Ammon's horn (tissue), 1 donor: Measurements from ENCODE around the gene TMEM129.
"Not testable (repeated sequence)": the region's sequence is repeated elsewhere in the genome, so short reads cannot be mapped to it uniquely, and the experiment has no call there.

ENCODE experiments used
- DNase-seq: peaks from one replicate; pipeline ENCODE4 v3.0.0-alpha.2; 2016; ENCODE audit warnings: low spot score

Gene TMEM129

DNA sequence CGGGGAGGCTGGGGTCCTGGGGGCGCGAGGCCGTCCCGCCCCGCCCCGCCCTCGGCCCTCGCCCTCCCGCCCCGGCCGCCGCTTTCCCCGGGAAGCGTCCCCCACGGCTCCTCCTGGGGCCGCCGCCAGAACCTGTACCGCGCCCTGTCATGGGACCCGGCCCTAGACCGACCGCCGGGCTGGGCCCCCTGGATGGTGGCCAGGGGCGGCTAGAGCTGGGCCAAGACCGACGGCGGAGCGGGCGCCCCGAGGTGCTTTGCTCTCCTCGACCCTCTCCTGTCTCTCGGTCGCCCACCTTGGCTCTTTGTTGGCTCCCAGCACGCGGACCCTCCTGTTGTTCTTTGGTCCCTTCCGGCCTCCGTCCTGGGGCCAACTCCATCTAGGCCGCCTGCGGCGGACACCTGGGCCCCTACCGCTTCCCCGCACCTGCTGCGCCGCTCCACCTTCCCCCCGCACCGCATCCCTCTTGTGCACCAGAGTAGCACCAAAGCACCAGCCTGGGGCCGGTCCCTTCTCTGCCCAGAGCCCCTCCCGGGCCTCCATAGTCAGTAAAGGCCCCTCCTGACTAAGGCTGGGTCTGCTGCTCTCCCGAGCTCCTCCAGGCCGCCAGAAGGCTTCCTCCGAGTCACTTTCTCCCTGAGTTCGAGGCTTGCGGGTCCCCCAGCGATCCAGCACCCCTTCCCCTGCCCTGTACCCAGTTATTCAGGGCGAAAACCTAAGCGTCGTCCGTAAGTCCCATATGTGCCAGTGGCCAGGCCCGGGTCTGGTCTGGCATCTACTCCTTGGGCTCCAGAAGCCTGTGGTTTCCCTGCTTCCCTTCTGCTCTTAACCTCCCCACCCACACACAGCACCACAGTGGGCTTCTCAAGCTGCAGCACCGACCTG lies 785 bp upstream of the TMEM129 start:
- DNase-seq, result no peak

DNA sequence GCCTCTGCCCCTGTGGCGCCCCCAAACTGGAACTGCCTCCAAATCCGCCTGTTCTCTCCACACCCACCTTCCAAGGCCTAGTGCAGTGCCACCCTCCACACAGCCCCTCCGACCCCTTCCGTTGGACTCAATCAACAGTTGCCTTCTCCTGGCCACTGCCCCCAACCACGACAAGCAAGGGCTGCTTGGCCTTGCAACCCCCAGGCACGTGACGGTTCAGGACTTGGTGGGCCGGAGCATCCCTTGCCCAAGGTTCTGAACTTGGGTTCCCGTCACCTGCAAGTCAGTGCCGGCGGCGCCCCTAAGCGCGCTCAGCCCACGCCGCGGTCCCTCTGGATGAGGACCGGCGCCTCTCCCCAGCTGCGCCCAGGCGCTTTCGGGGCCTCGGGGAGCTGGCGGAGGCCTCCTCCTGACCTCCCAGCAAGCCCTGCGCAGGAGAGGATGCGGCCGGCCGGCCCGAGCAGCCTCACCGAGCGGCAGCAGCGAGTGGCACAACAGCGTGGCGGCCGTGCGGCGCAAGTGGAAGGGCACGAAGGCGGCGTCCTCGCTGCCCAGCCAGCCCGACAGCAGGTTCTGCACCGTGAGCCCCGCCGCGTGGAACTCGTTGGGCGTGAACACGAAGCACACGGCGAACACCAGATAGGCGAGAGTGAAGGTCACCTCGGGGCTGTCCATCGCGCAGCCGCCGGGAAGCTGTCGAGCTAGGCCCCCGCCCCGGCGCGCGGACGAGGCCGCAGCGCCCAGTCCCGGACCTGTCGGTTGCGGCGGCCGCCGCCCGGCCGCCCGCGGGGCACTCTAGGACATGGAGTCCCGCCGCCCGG lies 750 bp downstream of the TMEM129 start:
- DNase-seq, result peak; percentile 43

DNA sequence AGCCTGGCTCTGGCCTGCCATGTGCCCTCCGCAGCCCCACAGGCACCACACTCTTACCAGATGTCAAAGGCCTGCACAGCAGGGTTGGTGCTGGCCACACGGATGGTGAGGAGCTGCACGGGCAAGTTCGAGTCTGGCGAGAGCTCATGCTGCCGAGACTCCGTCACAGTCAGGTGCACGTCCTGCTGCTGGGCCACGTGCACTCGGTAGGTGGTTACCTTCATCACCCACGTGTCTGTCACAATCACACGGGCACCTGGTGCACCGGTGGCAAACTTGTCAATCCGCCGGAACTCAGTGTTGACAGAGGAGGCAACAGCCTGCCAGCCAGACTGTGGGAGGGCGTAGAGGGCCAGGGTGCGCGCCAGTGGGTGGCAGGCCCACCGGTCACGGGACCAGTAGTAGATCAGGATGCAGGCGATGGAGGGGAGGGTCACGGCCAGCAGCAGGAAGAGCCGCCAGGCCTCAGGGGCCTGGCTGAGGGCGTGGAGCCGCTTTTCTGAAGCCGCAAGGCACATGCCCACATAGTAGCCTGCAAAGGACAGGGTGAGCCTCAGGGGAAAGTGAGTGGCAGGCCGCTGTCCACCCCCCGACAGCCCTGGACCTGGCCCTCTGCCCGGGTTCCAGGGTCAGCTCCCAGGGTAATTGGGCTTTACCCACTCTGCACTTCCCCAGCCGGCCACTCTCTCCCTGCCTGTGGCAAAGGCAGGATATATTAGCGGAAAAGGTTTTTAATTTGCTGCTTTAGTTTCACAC lies 2.9 kb downstream of the TMEM129 start:
- no peak for DNase-seq

DNA sequence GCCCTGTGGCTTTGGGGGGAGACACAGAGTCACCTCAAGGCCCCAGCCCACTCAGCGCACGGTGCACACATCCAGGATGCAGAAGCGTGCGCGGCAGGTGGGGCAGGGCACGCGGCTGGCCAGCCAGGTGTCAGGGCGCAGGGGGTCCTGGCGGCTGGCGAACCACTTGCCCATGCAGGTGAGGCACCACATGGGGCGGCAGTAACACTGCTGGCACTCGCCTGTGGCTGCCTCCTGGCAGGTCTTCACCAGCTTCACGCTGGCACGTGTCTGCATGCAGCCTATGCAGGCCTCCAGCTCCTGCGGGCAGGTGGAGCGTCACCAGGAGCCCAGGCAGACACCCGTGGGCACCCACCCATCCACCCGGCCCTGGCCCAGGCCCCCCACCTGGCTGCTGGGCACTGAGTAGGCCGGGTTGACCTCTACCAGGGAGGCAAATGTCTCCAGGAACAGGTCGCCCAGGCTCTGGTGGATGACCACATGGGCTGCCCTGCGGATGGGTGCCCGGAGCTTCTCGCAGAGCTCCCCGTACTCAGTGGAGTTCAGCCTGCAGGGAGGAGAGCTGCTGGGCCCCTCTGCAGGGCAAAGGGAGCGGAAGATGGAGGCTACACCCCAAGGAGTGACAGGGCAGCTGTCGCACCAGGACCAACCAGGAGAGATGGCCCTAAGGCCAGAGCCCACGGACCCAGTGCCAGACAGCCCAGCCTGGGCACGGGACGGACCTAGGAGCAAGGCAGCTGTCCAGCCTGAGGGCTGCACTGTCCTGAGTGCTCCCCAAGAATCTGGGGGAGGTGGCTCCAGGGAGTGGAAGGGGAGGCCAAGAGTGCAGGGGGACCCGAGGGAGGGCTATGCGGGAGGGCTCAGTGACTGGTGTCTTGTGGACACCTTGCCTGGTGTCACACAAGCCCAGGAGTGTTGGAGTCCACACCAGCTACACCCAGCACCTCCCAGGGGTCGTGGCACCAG lies 3.7 kb downstream of the TMEM129 start:
- DNase-seq, result no peak

DNA sequence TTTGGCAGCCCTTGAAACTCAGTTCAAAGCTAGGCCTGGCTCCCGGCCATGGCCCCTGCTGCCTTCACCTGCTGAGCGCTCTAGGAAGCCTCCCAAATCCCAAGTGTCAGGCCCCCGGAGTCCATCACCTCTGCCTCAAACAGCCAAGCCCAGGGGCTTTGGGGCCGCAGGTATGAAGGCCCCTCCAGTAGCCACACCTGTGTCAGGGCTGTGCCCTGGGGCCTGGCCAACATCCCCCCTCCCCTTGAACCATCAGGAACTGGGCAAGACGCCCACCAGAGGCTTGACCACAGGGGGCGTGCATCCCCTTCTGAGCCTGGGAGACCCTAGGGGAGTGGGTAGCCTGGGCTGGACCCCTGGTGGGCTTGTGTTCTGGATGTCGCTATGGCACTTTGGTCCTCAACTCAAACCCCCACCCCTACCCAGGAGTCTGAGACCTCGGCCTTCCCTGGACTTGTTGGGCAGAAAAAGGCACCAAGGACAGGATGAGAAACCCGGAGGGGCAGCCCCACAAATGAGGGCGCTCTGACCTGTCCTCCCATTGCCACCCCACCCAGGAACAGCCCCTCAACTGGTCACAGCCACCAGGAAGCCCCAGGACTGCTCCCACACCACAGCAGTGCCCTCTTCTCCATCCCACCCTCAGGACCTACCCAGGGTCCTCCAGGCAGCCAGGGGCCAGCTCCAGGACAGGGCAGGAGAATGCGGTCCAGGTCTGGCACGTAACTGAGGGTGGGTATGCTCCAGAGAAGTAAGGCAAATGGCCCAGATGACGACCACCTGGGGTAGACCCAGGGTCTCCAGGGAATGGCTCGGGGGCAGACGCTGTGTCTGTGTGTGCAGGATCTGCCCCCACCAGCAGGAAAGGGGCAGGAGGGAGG lies 4.8 kb downstream of the TMEM129 start:
- no peak for DNase-seq

DNA sequence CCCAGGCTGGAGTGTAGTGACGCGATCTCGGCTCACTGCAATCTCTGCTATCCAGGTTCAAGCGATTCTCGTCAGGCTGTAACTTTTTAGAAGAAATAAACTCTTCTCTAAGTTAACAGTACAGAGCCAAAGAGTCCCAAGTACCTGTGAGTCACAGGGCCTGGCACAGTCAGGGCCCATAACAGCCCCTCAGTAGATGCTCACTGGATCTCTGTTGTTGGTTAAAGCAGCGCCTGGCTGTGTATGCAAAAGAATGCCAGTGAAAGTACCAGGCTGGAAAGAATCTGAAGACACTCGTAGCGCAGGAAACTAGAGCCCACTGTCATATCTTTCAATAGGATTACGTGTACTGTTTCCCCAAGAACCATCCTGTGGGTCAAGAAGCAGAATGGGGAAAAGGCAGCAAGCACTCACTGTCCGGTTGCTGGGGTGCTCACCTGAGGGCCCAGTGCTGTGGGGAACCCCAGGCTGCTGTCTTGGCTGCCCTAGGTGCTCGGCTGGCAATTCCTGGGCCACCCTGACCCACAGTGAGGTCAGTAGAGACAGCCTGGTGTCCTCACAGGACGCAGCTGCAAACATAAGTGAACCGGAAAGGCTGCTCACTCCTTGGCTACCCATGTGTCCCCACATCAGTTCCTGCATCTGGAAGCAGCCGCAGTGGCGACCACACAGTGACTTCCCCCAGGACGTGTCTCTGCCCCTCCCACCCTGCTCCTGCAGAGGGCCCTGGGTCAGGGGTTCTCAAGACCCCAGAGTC lies 5.9 kb downstream of the TMEM129 start:
- no peak for DNase-seq

DNA sequence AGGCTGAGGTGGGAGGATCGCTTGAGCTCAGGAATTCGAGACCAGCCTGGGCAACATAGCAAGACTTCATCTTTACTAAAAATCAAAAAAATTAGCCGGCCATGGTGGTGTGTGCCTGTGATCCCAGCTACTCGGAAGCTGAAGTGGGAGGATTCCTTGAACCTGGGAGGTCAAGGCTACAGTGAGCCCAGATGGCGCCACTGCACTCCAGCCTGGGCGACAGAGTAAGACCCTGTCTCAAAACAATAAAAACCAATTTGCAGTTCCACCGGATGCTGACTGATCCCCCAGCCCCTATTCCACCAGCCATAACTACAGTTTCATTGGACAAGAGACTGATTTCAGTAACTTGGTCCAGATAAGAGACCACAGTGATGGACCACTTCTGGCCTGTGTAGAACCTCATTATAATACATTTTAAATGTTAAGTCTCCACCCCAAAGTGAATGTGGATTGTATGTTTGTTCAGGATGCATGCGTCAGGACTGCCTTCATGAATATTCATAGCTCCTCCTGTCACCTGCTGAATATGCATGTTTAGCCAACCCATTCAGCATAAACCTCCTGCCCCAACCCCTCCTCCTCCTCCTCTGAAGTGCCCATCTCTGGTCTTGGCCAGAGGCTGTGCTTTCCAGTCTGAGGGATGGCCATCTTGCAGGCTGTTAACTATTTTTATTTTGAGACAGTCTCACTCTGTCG lies 6.7 kb downstream of the TMEM129 start:
- DNase-seq, result no peak

DNA sequence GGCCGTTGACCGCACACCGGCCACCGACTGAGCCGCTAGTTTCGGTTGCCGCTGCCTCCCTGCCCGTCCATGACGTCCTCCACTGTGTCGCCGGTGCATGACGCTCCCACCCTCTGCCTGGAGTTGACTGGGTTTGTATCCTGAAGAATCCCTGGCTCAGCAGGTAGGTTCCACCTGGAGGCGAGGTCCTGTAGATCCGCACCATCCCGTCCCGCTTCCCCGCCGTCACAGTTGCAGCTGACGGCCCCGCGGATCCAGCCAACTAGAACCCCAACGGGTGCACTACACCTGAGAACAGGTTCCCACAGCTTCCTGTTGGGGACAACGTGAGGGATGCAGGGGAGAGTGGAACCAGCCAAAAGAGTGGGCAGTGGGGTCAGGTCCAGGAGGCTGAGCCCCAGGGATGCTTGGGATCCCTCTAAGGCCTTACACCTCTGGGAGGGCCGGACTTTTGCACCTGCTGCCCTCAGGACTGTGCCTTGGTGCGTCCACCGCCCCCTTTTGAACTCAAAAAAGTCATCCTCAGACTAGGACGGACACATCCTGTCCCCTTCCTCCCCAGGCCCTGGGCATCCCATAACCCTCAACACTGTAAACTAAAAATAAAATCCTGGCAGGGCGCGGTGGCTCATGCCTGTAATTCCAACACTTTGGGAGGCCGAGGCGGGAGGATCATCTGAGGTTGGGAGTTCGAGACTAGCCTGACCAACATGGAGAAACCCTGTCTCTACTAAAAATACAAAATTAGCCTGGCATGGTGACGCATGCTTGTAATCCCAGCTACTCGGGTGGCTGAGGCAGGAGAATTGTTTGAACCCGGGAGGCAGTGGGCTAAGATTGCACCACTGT lies 7.9 kb downstream of the TMEM129 start:
- DNase-seq, result no peak

DNA sequence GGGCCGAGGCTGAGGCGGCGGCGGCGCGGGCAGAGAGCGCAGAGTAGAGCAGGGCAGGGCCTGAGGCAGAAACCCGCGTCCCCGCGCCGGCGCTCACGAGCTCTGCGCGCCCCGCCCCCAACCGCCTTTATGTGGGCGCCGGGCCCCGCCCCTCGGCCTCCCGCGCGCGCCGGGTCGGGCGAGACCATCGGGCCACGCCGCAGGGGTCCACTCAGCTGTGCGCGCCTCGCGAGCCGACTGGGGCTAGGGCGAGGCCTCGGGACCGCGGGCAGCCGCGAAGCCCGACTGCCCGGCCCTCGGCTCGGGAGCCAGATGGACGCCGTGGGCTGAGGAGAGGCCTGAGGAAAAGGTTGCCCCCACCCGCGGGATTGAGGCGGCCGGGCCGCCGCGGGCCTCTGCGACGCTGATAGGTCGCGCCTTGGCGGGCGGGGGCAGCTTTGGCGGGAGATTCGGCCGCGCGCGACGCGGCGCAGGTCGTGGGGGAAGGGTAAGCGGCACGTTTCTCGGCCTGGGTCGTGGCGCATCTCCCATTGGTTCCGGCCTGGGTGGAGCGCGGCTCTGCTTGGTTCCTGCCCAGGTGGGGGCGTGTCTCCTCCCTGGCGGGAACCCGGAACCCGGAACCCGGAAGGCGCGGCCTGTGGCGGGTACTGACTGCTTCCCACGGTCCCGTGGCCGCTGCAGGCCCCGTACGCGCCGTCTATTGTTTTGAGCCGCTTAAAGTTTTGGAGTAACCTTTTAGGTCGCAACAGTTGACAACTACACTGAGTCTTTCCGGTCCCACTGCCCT lies 8.7 kb downstream of the TMEM129 start, which contains the start of gene SLBP:
TSS of gene SLBP (minus strand) at position 104 of the 787 bp plus-strand sequence. CDS start 131 bp downstream, outside the sequence.
- DNase-seq, result peak; percentile 87

DNA sequence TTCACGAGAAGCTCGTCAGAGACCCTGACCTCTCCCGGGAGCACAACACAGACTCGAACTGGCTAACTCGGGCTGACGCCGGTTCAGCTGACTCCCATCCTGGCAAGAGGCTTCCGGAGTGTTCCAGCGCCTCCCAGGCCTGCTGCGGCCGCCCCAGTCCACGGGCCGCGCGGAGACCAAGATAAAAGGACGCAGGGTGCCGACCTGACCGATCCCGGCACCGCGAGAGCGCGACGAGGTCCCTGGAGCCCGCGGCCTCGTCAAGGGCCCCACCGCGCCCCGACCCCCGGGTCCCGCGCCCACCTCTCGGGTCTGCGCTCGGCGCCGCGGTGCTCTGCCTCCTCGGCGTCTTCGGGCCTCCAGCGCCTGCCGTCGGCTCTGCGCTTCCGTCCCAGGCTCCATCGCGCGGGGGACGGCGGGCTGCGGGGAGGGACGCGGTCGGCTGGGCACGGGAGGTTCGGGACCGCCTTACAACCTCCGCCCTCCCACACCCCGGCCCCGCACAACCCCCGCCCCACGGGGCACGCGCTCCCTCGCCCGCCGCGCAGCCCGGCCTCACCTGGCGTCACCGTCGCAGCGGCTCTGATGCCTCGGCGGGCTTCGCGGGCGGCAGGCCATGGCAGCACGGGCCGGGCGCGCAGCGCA lies 9.4 kb downstream of the TMEM129 start:
- DNase-seq, result peak; percentile 44

DNA sequence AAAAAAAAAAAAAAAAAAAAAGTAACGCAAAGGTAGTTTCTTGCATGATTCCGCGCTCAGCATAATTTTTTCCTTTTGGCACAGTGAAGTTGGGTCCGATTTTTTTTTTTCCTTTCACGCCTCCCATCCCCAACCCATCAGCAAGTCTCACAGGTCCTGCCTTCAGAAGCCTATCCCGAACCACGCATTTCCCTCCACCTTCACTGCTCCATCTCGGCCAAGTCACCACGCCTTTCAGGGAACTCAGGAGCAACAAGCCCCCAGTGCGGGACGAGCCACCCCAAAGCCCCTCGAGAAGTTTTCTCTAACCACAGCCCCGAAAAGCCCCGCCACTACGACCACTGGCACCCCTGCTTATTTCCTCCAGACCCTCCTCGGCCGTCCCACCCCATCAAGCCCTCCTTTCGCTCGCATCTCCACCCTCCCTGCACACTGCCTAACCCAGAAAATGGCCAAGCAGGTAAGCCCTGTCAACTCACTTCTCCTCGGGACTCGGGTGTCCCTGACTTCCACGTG lies 10.0 kb downstream of the TMEM129 start:
- DNase-seq, result no peak

DNA sequence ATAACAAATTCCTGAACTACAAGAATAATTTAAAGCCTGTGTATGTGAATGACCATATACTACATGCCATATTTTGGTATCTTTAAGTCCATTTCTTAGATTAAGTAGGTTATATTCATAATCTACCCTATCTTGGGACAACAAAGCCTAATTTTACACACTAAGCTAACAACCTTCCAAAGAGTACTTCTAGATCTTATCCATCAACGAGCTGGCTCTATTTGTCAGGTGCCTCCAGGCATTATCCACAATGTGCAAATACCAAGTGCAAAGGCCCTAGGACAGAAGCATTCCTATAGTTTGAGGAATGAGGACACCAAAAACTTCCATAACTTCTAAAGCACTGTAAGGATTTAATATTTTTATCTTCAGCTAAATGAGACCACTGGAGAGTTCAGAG lies 12.5 kb downstream of the TMEM129 start:
- no peak for DNase-seq

DNA sequence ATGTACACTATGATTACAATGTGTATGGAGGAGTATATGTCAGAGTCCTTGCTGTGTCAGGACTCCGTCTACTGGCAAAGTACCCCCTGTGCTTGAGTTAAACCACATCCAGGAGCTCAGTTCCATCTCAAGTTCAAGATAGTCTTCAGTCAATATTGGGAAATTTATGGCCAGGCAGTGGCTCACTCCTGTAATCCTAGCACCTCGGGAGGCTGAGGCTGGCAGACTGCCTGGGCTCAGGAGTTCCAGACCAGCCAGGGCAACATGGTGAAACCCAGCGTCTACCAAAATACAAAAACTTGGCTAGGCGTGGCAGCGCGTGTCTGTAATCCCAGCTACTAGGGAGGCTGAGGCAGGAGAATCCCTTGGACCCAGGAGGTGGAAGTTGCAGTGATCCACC lies 14.8 kb downstream of the TMEM129 start:
- DNase-seq, result no peak

DNA sequence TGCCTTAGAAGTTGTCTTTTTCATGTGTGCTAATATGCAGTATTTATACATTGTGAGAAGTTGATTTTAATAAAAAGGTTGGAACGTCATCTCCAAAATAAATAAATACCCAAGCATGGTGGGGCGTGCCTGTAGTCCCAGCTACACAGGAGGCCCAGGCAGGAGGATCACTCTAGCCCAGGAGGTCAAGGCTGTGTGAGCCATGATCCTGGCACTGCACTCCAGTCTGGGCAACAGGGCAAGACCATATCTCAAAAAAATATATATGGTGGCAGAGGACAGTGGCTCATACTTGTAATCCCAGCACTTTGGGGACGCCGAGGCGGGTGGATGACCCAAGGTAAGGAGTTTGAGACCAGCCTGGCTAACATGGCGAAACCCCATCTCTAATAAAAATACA lies 15.4 kb downstream of the TMEM129 start:
- DNase-seq, result no peak

DNA sequence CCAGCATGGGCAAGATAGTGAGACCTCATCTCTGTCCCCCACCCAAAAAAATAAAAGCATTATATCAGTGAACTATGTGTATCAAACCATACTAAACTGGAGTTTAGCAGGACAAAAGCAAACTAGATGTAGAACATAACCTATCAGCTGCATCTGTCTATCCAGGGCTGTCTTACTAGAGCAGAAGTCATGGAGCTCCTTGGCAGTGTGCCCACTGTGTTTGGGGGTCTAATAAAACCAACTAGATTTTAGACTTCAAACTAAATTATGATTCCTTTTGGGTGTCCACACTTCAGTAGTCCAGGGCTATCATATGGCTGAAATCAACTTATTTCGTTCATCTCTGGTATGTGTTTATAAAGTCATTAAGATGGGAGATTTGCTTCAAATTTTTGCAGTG lies 17.3 kb downstream of the TMEM129 start:
- DNase-seq, result no peak

DNA sequence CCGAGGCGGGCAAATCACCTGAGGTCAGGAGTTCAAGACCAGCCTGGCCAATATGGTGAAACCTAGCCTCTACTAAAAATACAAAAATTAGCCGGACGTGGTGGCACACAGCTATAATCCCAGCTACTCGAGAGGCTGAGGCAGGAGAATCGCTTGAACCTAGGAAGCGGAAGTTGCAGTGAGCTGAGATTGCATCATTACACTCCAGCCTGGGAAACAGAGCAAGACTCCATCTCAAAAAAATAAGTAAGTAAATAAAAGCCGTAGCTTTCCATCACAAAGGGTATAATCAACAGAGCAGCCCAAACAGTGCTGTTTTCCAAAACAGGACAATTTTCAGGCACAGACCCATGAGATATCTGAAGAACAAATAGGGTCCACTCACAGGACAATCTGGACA lies 19.5 kb downstream of the TMEM129 start:
- DNase-seq, result not testable (repeated sequence)
